IMR-90 (cell line): Measurements from ENCODE around the gene PIAS2. TPM values are rescaled to one million over a fixed set of nuclear protein-coding genes. Genes with fewer than 3 reads are reported as not detected.

Experiments used
- ATAC-seq: fragments of 200-7000 bp; cut with Tn5 transposase; 2 replicates; pipeline ENCODE4 v1.9.1; 2020; ENCODE audit warnings: low read depth, mild to moderate bottlenecking, moderate library complexity
- BruUV-seq: library from RNA; stranded (reverse); fragments of 400-500 nt; replicated peaks from 2 replicates; lab custom pipeline; 2021; lab: Mats Ljungman, UMichigan
- CTCF ChIA-PET: fragments of 300-600 bp; formaldehyde crosslinking; extraction: SDS; loops from one replicate; lab custom pipeline; 2021; ENCODE audit warnings: antibody characterized with exemption; lab: Yijun Ruan, JAX
- POLR2A ChIA-PET: fragments of 300-600 bp; sonication (Branson Sonifier 250); formaldehyde crosslinking; loops from one replicate; lab custom pipeline; 2022; ENCODE audit warnings: antibody characterized with exemption; ENCODE audit not compliant: unreplicated experiment; lab: Charles Lee
- DNase-seq: peaks from one replicate; pipeline ENCODE4 v3.0.0; 2013
- H2AFZ ChIP-seq: replicated peaks from 2 replicates; pipeline ENCODE3; 2013; ENCODE audit warnings: low read length, mild to moderate bottlenecking; ENCODE audit not compliant: poor library complexity
- H2AK5ac ChIP-seq: 2 replicates; pipeline ENCODE4 v1.6.1; 2013; ENCODE audit warnings: low read depth, low read length, inconsistent platforms
- H2AK9ac ChIP-seq: replicated peaks from 2 replicates; pipeline ENCODE3; 2013; ENCODE audit warnings: mild to moderate bottlenecking, low read depth, low read length, moderate library complexity; ENCODE audit not compliant: poor library complexity
- H2BK120ac ChIP-seq: 2 replicates; pipeline ENCODE4 v1.6.1; 2013; ENCODE audit warnings: low read depth, low read length, inconsistent platforms
- H2BK15ac ChIP-seq: 3 replicates; pipeline ENCODE4 v1.6.1; 2013; ENCODE audit warnings: low read depth, low read length, inconsistent platforms
- H2BK20ac ChIP-seq: 2 replicates; pipeline ENCODE4 v1.6.1; 2013; ENCODE audit warnings: low read depth, mild to moderate bottlenecking, inconsistent platforms, low read length, moderate library complexity
- H2BK5ac ChIP-seq: 2 replicates; pipeline ENCODE4 v1.6.1; 2013; ENCODE audit warnings: mild to moderate bottlenecking, low read depth, low read length, inconsistent platforms; ENCODE audit not compliant: poor library complexity, severe bottlenecking
- H3K14ac ChIP-seq: replicated peaks from 2 replicates; pipeline ENCODE4 v1.6.1; 2013; ENCODE audit warnings: low read depth, low read length, inconsistent platforms
- H3K18ac ChIP-seq: 2 replicates; pipeline ENCODE4 v1.6.1; 2013; ENCODE audit warnings: low read depth, low read length, control low read depth
- H3K23ac ChIP-seq: 2 replicates; pipeline ENCODE4 v1.6.1; 2013; ENCODE audit warnings: low read depth, low read length, inconsistent platforms
- H3K27ac ChIP-seq: 2 replicates; pipeline ENCODE4 v1.5.1; 2013; ENCODE audit warnings: mild to moderate bottlenecking, control low read depth, low read length; ENCODE audit not compliant: insufficient read depth
- H3K27me3 ChIP-seq: 2 replicates; pipeline ENCODE4 v1.6.1; 2013; ENCODE audit warnings: low read length; ENCODE audit not compliant: control insufficient read depth, insufficient read depth
- H3K36me3 ChIP-seq: 2 replicates; pipeline ENCODE4 v1.6.1; 2013; ENCODE audit warnings: low read length, mixed read lengths; ENCODE audit not compliant: control insufficient read depth, insufficient read depth
- H3K4ac ChIP-seq: 2 replicates; pipeline ENCODE4 v1.6.1; 2013; ENCODE audit warnings: low read depth, low read length, inconsistent platforms
- H3K4me1 ChIP-seq: 2 replicates; pipeline ENCODE4 v1.6.1; 2013; ENCODE audit warnings: low read length, mixed read lengths; ENCODE audit not compliant: control insufficient read depth, insufficient read depth
- H3K4me2 ChIP-seq: 2 replicates; pipeline ENCODE4 v1.6.1; 2013; ENCODE audit warnings: low read depth, mild to moderate bottlenecking, control low read depth, low read length, moderate library complexity
- H3K4me3 ChIP-seq: 2 replicates; pipeline ENCODE4 v1.5.1; 2013; ENCODE audit warnings: low read depth, mild to moderate bottlenecking, control low read depth, low read length, moderate library complexity; ENCODE audit not compliant: insufficient read depth
- H3K56ac ChIP-seq: 2 replicates; pipeline ENCODE4 v1.6.1; 2013; ENCODE audit warnings: low read length, inconsistent platforms; ENCODE audit not compliant: insufficient read depth; ENCODE audit errors: extremely low read depth
- H3K79me1 ChIP-seq, 2 experiments: 2 replicates each; pipeline ENCODE4 v1.6.1; 2013; ENCODE audit warnings: low read length in 2 of 2, inconsistent platforms in 1 of 2, low read depth in 1 of 2
- H3K9ac ChIP-seq: 2 replicates; pipeline ENCODE4 v1.6.1; 2013; ENCODE audit warnings: low read depth, low read length, control low read depth
- H3K9me1 ChIP-seq: 2 replicates; pipeline ENCODE4 v1.6.1; 2013; ENCODE audit warnings: low read length, inconsistent platforms; ENCODE audit not compliant: insufficient read depth
- H3K9me3 ChIP-seq: 2 replicates; pipeline ENCODE4 v1.6.1; 2013; ENCODE audit warnings: low read length; ENCODE audit not compliant: control insufficient read depth, insufficient read depth
- H4K20me1 ChIP-seq: 2 replicates; pipeline ENCODE4 v1.6.1; 2013; ENCODE audit warnings: low read length, inconsistent platforms; ENCODE audit not compliant: insufficient read depth
- H4K5ac ChIP-seq: 2 replicates; pipeline ENCODE4 v1.6.1; 2013; ENCODE audit warnings: mild to moderate bottlenecking, low read depth, low read length, control low read depth
- H4K8ac ChIP-seq, 2 experiments: 2 replicates each; pipeline ENCODE4 v1.6.1; 2013; ENCODE audit warnings: low read depth in 2 of 2, low read length in 2 of 2, control low read depth in 1 of 2, inconsistent platforms in 1 of 2
- H4K91ac ChIP-seq: 2 replicates; pipeline ENCODE4 v1.6.1; 2013; ENCODE audit warnings: low read depth, low read length, inconsistent platforms; ENCODE audit not compliant: insufficient read depth
- BHLHE40 ChIP-seq: fragments of 150-350 bp; IDR thresholded peaks from 2 replicates; pipeline ENCODE4 v1.6.1; 2016; ENCODE audit warnings: mild to moderate bottlenecking, low read depth, low read length
- CHD1 ChIP-seq: IDR thresholded peaks from 2 replicates; pipeline ENCODE4 v1.6.1; 2012; ENCODE audit warnings: low read depth, low read length, improper control_type of control experiment
- FOS ChIP-seq: fragments of 150-350 bp; IDR thresholded peaks from 2 replicates; pipeline ENCODE4 v1.6.1; 2016; ENCODE audit warnings: low read depth, low read length
- MAFK ChIP-seq: IDR thresholded peaks from 2 replicates; pipeline ENCODE4 v1.6.1; 2012; ENCODE audit warnings: low read depth, low read length, improper control_type of control experiment
- MAZ ChIP-seq: IDR thresholded peaks from 2 replicates; pipeline ENCODE4 v1.6.1; 2012; ENCODE audit warnings: low read depth, mild to moderate bottlenecking, low read length, improper control_type of control experiment, moderate library complexity, borderline replicate concordance
- MXI1 ChIP-seq: IDR thresholded peaks from 2 replicates; pipeline ENCODE4 v1.6.1; 2012; ENCODE audit warnings: low read depth, mild to moderate bottlenecking, low read length, moderate library complexity, borderline replicate concordance
- NFE2L2 ChIP-seq: fragments of 150-350 bp; IDR thresholded peaks from 2 replicates; pipeline ENCODE4 v1.6.1; 2016; ENCODE audit warnings: low read depth, mild to moderate bottlenecking, low read length
- RAD21 ChIP-seq: IDR thresholded peaks from 2 replicates; pipeline ENCODE4 v1.6.1; 2012; ENCODE audit warnings: low read length, improper control_type of control experiment
- RCOR1 ChIP-seq: IDR thresholded peaks from 2 replicates; pipeline ENCODE4 v1.6.1; 2012; ENCODE audit warnings: mild to moderate bottlenecking, low read length, improper control_type of control experiment; ENCODE audit not compliant: insufficient replicate concordance
- RFX5 ChIP-seq: IDR thresholded peaks from 2 replicates; pipeline ENCODE4 v1.8.0; 2012; ENCODE audit warnings: low read depth, mild to moderate bottlenecking, low read length, moderate library complexity
- SMC3 ChIP-seq: fragments of 150-350 bp; IDR thresholded peaks from 2 replicates; pipeline ENCODE4 v1.6.1; 2016; ENCODE audit warnings: low read depth, mild to moderate bottlenecking, antibody characterized with exemption, low read length, moderate library complexity
- USF2 ChIP-seq: fragments of 150-350 bp; IDR thresholded peaks from 2 replicates; pipeline ENCODE4 v1.6.1; 2017; ENCODE audit warnings: mild to moderate bottlenecking, antibody characterized with exemption, low read length, low read depth
- WGBS, 2 experiments: methylation state at CpG; one replicate each; pipeline versions ENCODE4 v1.1.5 to v1.1.7; 2013; ENCODE audit warnings: missing lambda C conversion rate in 2 of 2; ENCODE audit not compliant: insufficient read length in 1 of 2; ENCODE audit errors: extremely low coverage in 2 of 2; 5-methylcytosine and 5-hydroxymethylcytosine counted together
- dilution Hi-C: fragments of 300-500 bp; cut with HindIII; formaldehyde crosslinking; loops from one replicate; pipeline ENCODE4 v1.14.3; 2018; ENCODE audit warnings: low sequenced_read_pairs; ENCODE audit not compliant: unreplicated experiment
- in situ Hi-C: fragments of 300-500 bp; cut with MboI; formaldehyde crosslinking; loops from 3 replicates; pipeline ENCODE4 v1.14.3; 2019; ENCODE audit warnings: low sequenced_read_pairs, inconsistent platforms, mixed read lengths
- intact Hi-C: fragments of 100-400 bp; cut with micrococcal nuclease; formaldehyde crosslinking; loops from 2 replicates; pipeline ENCODE4 v1.10.0; 2022
- polyA plus RNA-seq, 3 experiments: library from polyadenylated mRNA; depleted of rRNA; stranded (reverse); fragments of >200 nt; gene quantifications; 2 replicates each; pipeline ENCODE4 v1.2.3, GENCODE V29; 2012; ENCODE audit warnings: low replicate concordance in 1 of 3
- total RNA-seq: library from RNA; depleted of rRNA; stranded (reverse); fragments of >200 nt; gene quantifications from 2 replicates; pipeline ENCODE4 v1.2.3, GENCODE V29; 2012
- TF ChIP-seq, protein P1 (sequence below): conservative IDR thresholded peaks from 2 replicates; pipeline ENCODE4 v1.5.1; 2012; ENCODE audit warnings: mild to moderate bottlenecking, low read depth, low read length, improper control_type of control experiment
- TF ChIP-seq, protein P2 (sequence below): fragments of 150-350 bp; IDR thresholded peaks from 2 replicates; pipeline ENCODE4 v1.6.1; 2016; ENCODE audit warnings: low read depth, mild to moderate bottlenecking, low read length, moderate library complexity, borderline replicate concordance

PIAS2 gene
- total and polyA plus RNA-seq, 2 of the 4 experiments (the other 2 are of a cell fraction), result 15.1 to 28.9 TPM

GRCh38 chr18:46942646-46943045 is 25.3 kb upstream of the PIAS2 start:
- Histone ChIP-seq H3K18ac (no peak overlapping the region), H3K56ac (no peak overlapping the region), H2BK15ac (no peak overlapping the region), H4K8ac (no peak overlapping the region), H3K27ac (no peak overlapping the region), H3K36me3 (no peaks in the 10 kb centered on the region), H3K4ac (no peak overlapping the region), H2BK120ac (no peak overlapping the region), H3K79me1 (no peaks in the 10 kb centered on the region), H3K9me1 (no peaks in the 10 kb centered on the region), H3K9ac (no peak overlapping the region), H2AK5ac (no peak overlapping the region), H4K20me1 (no peaks in the 10 kb centered on the region), H4K91ac (no peak overlapping the region), H4K5ac (no peak overlapping the region), H3K14ac (no peak overlapping the region), H3K4me3 (no peak overlapping the region), H3K23ac (no peak overlapping the region), H3K27me3 (no peaks in the 10 kb centered on the region), H2AK9ac (no peak overlapping the region), H2AFZ (no peak overlapping the region), H2BK20ac (no peak overlapping the region), H3K4me1 (no peaks in the 10 kb centered on the region; the same call in 1 of the 2 replicates), H3K4me2 (no peak overlapping the region), H3K9me3 (no peaks in the 10 kb centered on the region), H2BK5ac (no peak overlapping the region)
- intact Hi-C loops (no loop called here), in situ Hi-C loops (no loop called here), dilution Hi-C loops (no loop called here)
- no peak for TF ChIP-seq NFE2L2
- no peak for TF ChIP-seq MXI1
- TF ChIP-seq, protein P1, sequence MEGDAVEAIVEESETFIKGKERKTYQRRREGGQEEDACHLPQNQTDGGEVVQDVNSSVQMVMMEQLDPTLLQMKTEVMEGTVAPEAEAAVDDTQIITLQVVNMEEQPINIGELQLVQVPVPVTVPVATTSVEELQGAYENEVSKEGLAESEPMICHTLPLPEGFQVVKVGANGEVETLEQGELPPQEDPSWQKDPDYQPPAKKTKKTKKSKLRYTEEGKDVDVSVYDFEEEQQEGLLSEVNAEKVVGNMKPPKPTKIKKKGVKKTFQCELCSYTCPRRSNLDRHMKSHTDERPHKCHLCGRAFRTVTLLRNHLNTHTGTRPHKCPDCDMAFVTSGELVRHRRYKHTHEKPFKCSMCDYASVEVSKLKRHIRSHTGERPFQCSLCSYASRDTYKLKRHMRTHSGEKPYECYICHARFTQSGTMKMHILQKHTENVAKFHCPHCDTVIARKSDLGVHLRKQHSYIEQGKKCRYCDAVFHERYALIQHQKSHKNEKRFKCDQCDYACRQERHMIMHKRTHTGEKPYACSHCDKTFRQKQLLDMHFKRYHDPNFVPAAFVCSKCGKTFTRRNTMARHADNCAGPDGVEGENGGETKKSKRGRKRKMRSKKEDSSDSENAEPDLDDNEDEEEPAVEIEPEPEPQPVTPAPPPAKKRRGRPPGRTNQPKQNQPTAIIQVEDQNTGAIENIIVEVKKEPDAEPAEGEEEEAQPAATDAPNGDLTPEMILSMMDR, result no peak
- no peak for TF ChIP-seq RFX5
- TF ChIP-seq BHLHE40, result no peak
- no peak for TF ChIP-seq RAD21
- TF ChIP-seq, protein P2, sequence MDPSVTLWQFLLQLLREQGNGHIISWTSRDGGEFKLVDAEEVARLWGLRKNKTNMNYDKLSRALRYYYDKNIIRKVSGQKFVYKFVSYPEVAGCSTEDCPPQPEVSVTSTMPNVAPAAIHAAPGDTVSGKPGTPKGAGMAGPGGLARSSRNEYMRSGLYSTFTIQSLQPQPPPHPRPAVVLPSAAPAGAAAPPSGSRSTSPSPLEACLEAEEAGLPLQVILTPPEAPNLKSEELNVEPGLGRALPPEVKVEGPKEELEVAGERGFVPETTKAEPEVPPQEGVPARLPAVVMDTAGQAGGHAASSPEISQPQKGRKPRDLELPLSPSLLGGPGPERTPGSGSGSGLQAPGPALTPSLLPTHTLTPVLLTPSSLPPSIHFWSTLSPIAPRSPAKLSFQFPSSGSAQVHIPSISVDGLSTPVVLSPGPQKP, result no peak
- TF ChIP-seq FOS, result no peak
- no peak for TF ChIP-seq CHD1
- TF ChIP-seq MAFK, result no peak
- no peak for TF ChIP-seq SMC3
- no peak for TF ChIP-seq RCOR1
- TF ChIP-seq USF2, result no peak
- TF ChIP-seq MAZ, result no peak
- BruUV-seq, result no TSS peak
- POLR2A ChIA-PET, result no interaction called here
- no CpG with 5 or more reads among the region's 2 CpGs for WGBS, 2 experiments
- ATAC-seq (no peak), DNase-seq (no peak)
- CTCF ChIA-PET, result no interaction called here
